ENCODE data around the gene UTF1.

Gene UTF1

DNA sequence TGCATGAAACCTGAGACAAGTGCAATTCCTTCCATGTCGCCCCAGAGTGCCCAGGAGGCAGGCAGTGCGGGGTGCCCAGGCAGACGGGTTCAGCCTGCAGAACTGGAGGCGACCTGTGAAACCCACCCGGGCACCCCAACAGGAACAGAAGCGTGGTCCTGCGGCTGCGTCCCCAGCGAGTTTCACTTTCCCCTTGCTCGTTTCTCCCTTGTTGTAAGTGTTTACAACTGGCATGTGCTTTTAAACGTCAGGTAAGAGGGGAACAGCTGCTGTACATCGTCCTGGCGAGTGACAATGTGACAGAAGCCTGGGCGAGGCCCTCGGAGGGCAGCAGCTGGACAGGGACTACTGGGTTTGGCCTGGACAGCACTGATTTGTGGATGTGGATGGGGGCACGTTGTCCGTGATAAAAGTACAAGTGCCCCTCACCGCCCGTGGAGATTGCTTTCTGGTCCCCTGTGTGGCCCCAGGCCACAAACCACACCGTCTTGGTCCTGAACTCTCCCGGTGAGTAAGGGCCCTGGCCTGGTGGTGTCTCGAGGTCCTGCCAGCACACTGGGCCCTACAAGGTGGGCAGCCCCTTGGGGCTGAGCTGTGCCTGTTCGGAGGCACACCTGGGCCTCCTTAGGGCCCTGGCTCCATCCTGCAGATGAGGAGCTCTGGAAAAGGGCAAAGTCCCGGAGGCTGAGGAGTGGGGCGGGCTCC is 11.6 kb downstream of the UTF1 start:
- no peak for DNase-seq (ENCODE audit: low read depth)
- H3K4me3 ChIP-seq (replicated peaks; ENCODE audit: low read depth, low read length), result no peak overlapping the region
- TF ChIP-seq, protein P1, sequence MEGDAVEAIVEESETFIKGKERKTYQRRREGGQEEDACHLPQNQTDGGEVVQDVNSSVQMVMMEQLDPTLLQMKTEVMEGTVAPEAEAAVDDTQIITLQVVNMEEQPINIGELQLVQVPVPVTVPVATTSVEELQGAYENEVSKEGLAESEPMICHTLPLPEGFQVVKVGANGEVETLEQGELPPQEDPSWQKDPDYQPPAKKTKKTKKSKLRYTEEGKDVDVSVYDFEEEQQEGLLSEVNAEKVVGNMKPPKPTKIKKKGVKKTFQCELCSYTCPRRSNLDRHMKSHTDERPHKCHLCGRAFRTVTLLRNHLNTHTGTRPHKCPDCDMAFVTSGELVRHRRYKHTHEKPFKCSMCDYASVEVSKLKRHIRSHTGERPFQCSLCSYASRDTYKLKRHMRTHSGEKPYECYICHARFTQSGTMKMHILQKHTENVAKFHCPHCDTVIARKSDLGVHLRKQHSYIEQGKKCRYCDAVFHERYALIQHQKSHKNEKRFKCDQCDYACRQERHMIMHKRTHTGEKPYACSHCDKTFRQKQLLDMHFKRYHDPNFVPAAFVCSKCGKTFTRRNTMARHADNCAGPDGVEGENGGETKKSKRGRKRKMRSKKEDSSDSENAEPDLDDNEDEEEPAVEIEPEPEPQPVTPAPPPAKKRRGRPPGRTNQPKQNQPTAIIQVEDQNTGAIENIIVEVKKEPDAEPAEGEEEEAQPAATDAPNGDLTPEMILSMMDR (IDR thresholded peaks at IDR 0.05; ENCODE audit: low read length, missing control alignments), result no peak

DNA sequence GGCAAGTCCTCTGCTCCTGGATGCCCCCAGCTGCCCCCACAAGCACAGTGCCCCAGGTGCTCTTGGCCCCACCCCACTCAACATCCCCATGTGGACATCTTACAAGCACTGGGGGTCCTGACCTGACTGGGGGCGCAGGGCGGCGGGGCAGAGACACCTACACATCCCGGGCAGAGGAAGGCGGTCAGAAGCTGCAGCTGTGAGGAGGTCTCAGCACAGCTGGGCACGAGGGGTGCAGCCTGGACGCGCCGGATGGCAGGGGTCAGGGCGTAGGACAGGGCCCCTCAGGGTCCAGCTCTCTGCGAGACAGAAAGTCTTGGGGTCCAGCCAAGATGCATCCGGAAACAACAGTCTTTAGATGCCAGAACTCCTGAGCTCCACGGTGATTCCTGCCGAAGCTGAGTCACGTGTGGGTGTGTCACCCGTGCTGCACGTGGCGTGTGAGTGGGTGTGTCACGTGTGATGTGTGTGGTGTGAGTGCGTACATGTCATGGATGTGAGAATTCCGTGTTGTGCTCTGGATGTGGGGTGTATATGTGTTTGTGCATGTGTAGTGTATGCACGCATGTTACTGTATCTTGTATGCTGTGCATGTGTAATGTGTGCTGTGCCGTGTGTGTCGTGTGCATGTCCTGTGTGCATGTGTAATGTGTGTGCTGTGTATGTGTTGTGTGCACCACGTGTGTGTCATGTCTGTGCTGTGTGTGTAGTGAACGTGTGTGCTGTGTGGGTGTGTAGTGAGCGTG is 12.8 kb downstream of the UTF1 start:
- no peak overlapping the region for H3K4me3 ChIP-seq (replicated peaks; ENCODE audit: low read depth, low read length)
- TF ChIP-seq, protein P1 (IDR thresholded peaks at IDR 0.05; ENCODE audit: low read length, missing control alignments), result no peak
- DNase-seq (ENCODE audit: low read depth), result peak; percentile 28

DNA sequence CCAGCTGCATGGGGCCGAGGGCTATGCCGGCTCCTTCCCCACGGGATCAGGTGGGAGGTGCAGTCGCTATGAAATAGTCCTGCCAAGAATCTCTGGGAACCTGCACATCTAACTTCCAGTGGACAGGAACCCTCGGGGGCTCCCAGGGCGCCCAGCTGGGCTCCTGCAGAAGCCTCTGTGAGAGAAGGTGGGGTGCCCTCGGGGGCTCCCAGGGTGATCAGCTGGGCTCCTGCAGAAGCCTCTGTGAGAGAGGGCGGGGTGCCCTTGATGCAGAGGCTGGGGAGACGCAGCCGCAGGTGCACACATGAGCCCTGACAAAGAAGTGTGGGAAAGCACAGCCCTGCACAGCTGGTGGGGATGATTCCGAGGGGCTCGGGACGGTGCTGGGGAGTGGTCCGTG is 13.6 kb downstream of the UTF1 start:
- TF ChIP-seq, protein P1 (IDR thresholded peaks at IDR 0.05; ENCODE audit: low read length, missing control alignments), result no peak
- H3K4me3 ChIP-seq (replicated peaks; ENCODE audit: low read depth, low read length), result no peak overlapping the region
- no peak for DNase-seq (ENCODE audit: low read depth)

DNA sequence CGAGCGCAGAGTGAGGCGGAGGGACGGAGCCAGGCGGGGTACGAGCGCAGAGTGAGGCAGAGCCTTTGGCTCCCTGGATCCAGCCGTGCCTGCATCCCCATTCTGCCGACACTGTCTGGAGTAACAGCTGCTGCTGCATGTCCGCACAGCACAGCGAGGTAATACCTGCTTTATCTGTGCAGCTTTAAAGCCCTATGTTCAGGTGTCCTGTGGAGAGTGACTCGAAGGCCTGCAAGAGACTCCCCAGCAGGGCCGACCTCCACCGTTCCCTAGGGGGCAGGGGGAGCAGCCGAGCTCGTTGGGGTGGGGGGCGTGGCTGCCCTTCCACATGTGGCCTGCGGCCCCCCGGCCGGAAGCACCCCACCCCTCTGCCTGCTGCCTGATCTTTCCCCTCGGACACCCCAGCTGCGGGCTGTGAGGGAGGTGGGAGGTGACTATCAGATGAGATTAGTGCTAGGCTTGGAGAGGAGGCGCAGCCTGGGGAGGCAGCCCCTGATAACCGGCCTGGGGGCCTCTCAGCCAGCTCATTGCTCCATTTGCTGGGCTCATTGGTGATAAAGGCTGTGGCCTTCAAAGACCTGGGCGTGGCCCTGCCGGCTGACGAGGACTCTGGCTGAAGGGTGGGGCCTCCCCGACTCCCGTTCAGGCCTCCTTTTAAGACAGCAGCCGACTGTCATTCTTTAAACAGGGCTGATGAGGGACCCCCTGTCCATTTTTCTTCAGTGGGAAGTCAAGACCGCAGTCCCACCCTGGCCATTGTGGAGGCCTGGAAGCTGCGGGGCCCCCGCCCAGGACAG is 15.6 kb downstream of the UTF1 start:
- no peak for DNase-seq (ENCODE audit: low read depth)
- no peak overlapping the region for H3K4me3 ChIP-seq (replicated peaks; ENCODE audit: low read depth, low read length)

DNA sequence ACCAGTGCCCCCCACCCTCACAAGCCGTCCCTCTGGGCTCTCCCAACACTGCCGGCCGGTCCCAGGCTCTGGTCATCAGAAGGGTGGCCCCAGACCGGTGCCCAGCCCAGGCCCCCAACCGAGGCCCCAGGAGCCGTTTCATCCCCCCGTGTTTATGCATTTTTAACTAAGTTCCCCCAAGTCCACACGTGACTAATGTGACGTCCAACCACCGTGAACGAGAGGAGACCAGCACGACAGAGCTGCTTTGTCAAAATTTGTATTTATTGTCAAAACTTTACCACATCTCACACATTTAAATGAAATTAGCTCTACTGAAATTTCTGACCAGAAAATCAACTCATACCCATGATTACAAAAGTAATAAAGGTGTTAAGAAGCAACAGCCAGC is 16.2 kb downstream of the UTF1 start:
- H3K4me3 ChIP-seq (replicated peaks; ENCODE audit: low read depth, low read length), result no peak overlapping the region
- TF ChIP-seq, protein P1 (IDR thresholded peaks at IDR 0.05; ENCODE audit: low read length, missing control alignments), result no peak

More for the DNA sequence above, 15.6 kb downstream of the UTF1 start:
- TF ChIP-seq, protein P1 (IDR thresholded peaks at IDR 0.05; ENCODE audit: low read length, missing control alignments), result no peak

DNA sequence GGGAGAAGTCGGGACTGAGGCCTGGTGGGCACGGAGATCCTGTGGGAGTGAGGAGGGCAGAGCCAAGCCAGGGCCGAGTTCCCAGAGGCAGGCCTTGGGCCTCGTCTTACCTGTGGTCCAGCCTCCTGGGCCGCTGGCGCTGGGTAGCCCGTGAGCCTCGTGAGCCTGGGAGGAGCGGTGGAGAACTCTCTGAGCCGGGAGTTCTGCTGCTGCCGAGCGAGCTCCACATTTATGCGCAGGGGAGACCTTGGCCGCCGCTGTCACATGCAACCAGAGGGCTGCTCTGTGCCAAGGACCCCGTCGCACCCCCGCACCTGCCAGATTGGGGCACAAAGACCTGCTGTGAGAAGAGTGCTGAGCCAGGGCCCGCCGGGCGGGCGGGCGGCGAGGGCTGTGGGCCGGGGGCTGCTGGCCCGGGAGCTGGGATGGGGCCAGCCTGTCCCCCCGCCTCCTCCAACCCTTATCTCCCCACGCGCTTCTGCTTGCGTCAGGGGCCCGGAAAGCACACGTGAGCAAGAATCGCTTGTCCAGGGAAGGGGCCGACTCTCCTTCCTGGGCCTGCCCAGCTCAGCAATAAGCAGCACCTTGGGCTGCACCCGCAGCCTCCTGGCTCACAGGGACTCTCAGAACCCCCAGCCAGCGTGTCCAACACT is 17.8 kb downstream of the UTF1 start:
- no peak overlapping the region for H3K4me3 ChIP-seq (replicated peaks; ENCODE audit: low read depth, low read length)
- TF ChIP-seq, protein P1 (IDR thresholded peaks at IDR 0.05; ENCODE audit: low read length, missing control alignments), result no peak

More for the DNA sequence above, 16.2 kb downstream of the UTF1 start:
- no peak for DNase-seq (ENCODE audit: low read depth)

More for the DNA sequence above, 17.8 kb downstream of the UTF1 start:
- peak; percentile 39 for DNase-seq (ENCODE audit: low read depth)

Data from fibroblast of pulmonary artery (primary cell).